ENCODE data around the gene CAMTA1.

The CAMTA1 gene

GRCh38 chr1:6909401-6909800 lies 124.1 kb downstream of the CAMTA1 start:
- H3K27ac ChIP-seq (ENCODE audit: low read depth, low read length) = no peak overlapping the region
- H3K4me3 ChIP-seq (ENCODE audit: low read depth, low read length) = no peak overlapping the region
- H3K9ac ChIP-seq (ENCODE audit: low read length) = no peak overlapping the region
- no peaks in the 10 kb centered on the region for H3K36me3 ChIP-seq (ENCODE audit: control insufficient read depth, insufficient read depth, low read length)
- H3K4me1 ChIP-seq (ENCODE audit: control insufficient read depth, insufficient read depth, low read length) = peaks cover 50% of the 10 kb centered on the region
- H3K27me3 ChIP-seq (ENCODE audit: control insufficient read depth, insufficient read depth, low read length) = no peaks in the 10 kb centered on the region
- H3K9me3 ChIP-seq (ENCODE audit: control insufficient read depth, insufficient read depth, low read depth, low read length) = no peaks in the 10 kb centered on the region; the same call in 1 of the 2 replicates

DNA sequence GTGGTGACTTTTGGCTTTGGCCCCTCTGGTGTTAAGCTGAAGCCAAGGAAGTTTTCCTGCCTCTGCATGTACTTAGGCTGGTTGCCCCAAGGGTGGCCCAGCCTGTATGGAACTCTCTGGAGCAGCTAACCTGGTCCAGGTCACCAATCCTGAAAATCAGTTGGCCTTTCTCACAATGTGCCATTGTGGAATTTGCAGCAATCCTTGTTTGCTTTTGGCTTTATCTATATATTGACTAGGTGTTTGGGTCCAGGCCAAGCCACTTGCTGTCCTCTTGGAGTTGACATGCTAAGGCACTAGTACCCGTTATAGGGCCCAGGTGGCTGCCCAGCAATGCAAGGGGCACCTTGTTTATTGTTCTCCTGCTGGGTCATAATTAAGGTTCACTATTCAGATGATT lies 124.6 kb downstream of the CAMTA1 start:
- Histone ChIP-seq H3K27me3 (ENCODE audit: control insufficient read depth, insufficient read depth, low read length) (no peaks in the 10 kb centered on the region), H3K9me3 (ENCODE audit: control insufficient read depth, insufficient read depth, low read depth, low read length) (no peaks in the 10 kb centered on the region; the same call in 1 of the 2 replicates), H3K4me1 (ENCODE audit: control insufficient read depth, insufficient read depth, low read length) (peaks cover 50% of the 10 kb centered on the region), H3K9ac (ENCODE audit: low read length) (no peak overlapping the region), H3K4me3 (ENCODE audit: low read depth, low read length) (no peak overlapping the region), H3K27ac (ENCODE audit: low read depth, low read length) (no peak overlapping the region), H3K36me3 (ENCODE audit: control insufficient read depth, insufficient read depth, low read length) (no peaks in the 10 kb centered on the region)

DNA sequence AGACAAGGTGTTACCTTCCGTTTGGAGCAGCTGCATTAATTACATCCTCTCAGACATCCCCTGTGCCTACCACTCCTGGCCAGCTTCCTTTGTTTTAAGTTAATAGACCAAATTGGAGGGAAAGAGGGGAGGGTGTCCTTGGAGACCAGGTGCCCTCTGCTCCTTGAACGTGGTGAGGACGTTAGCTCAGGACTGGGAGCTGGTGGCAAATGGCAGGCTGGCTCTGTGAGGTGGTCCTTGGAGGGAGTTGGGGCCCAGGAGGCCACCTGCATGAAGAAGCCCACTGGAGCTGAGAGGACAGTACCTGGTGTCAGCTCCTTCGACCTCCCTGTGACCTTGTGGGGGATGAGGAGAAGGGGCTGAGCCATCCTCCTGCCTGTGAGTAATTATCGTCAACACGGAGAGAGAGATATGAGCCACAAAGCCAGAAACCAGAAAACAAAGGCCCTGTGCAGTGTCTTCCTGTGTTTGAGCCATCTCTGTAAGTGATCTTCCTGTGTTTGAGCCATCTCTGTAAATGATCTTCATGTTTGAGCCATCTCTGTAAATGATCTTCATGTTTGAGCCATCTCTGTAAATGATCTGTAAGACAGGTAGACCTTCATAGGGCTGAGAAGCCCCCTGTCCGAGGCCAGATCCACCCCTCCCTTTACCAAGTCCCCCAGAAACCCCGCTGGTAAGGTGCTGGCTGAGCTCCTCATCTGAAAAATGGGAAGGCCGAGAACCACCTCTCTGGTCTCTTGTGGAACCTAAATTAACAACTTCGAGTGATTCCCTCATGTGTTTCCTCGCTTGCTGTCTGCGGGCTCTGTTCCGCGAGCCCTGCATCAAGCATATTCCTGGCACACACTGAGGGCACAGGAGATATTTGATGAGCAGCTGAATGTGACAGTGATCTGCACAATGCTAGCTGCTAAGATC lies 126.0 kb downstream of the CAMTA1 start:
- H3K36me3 ChIP-seq (ENCODE audit: control insufficient read depth, insufficient read depth, low read length) = no peaks in the 10 kb centered on the region
- H3K9me3 ChIP-seq (ENCODE audit: control insufficient read depth, insufficient read depth, low read depth, low read length) = no peaks in the 10 kb centered on the region; the same call in 1 of the 2 replicates
- H3K4me3 ChIP-seq (ENCODE audit: low read depth, low read length) = no peak overlapping the region
- H3K4me1 ChIP-seq (ENCODE audit: control insufficient read depth, insufficient read depth, low read length) = peaks cover 44% of the 10 kb centered on the region
- no peak overlapping the region for H3K27ac ChIP-seq (ENCODE audit: low read depth, low read length)
- H3K27me3 ChIP-seq (ENCODE audit: control insufficient read depth, insufficient read depth, low read length) = no peaks in the 10 kb centered on the region
- H3K9ac ChIP-seq (ENCODE audit: low read length) = no peak overlapping the region

- Histone ChIP-seq H3K4me3 (ENCODE audit: low read depth, low read length) (no peak overlapping the region), H3K9me3 (ENCODE audit: control insufficient read depth, insufficient read depth, low read depth, low read length) (no peaks in the 10 kb centered on the region; the same call in 1 of the 2 replicates)
Measured at GRCh38 chr1:6911974-6912373, 126.7 kb downstream of the CAMTA1 start.

GRCh38 chr1:6912518-6912917 lies 127.3 kb downstream of the CAMTA1 start:
- Histone ChIP-seq H3K27me3 (ENCODE audit: control insufficient read depth, insufficient read depth, low read length) (no peaks in the 10 kb centered on the region), H3K36me3 (ENCODE audit: control insufficient read depth, insufficient read depth, low read length) (no peaks in the 10 kb centered on the region), H3K4me1 (ENCODE audit: control insufficient read depth, insufficient read depth, low read length) (peaks cover 32% of the 10 kb centered on the region), H3K9me3 (ENCODE audit: control insufficient read depth, insufficient read depth, low read depth, low read length) (no peaks in the 10 kb centered on the region; the same call in 1 of the 2 replicates), H3K4me3 (ENCODE audit: low read depth, low read length) (no peak overlapping the region), H3K9ac (ENCODE audit: low read length) (no peak overlapping the region), H3K27ac (ENCODE audit: low read depth, low read length) (no peak overlapping the region)

More at GRCh38 chr1:6911974-6912373, 126.7 kb downstream of the CAMTA1 start:
- Histone ChIP-seq H3K27ac (ENCODE audit: low read depth, low read length) (no peak overlapping the region), H3K4me1 (ENCODE audit: control insufficient read depth, insufficient read depth, low read length) (peaks cover 37% of the 10 kb centered on the region), H3K9ac (ENCODE audit: low read length) (no peak overlapping the region), H3K36me3 (ENCODE audit: control insufficient read depth, insufficient read depth, low read length) (no peaks in the 10 kb centered on the region), H3K27me3 (ENCODE audit: control insufficient read depth, insufficient read depth, low read length) (no peaks in the 10 kb centered on the region)

DNA sequence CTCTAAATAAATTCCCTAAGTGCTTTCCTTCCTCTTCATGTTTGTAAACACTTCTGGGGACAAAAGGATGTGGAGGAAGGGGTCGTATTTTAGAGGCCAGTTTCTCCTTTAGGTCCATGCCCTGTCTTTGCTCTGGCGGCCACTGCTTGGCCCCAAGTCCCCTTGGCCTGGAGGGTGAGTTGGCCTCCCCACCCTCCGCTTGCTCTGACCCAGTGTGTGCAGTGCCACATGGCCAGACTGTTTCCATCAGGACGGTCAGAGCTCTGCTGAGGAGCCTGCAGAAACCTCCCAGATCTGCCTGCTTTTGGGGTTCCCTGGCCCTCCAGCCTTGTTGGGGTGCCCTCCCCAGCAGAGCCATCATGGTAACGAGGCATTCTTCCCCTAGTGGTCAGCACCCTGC lies 127.8 kb downstream of the CAMTA1 start:
- no peaks in the 10 kb centered on the region; the same call in 1 of the 2 replicates for H3K9me3 ChIP-seq (ENCODE audit: control insufficient read depth, insufficient read depth, low read depth, low read length)
- H3K4me1 ChIP-seq (ENCODE audit: control insufficient read depth, insufficient read depth, low read length) = peaks cover 29% of the 10 kb centered on the region
- no peak overlapping the region for H3K27ac ChIP-seq (ENCODE audit: low read depth, low read length)
- H3K4me3 ChIP-seq (ENCODE audit: low read depth, low read length) = no peak overlapping the region
- no peak overlapping the region for H3K9ac ChIP-seq (ENCODE audit: low read length)
- H3K27me3 ChIP-seq (ENCODE audit: control insufficient read depth, insufficient read depth, low read length) = no peaks in the 10 kb centered on the region
- no peaks in the 10 kb centered on the region for H3K36me3 ChIP-seq (ENCODE audit: control insufficient read depth, insufficient read depth, low read length)

- no peak overlapping the region for H3K9ac ChIP-seq (ENCODE audit: low read length)
Measured at GRCh38 chr1:6914706-6915105, 129.5 kb downstream of the CAMTA1 start.

GRCh38 chr1:6915999-6916565 lies 130.8 kb downstream of the CAMTA1 start:
- H3K36me3 ChIP-seq (ENCODE audit: control insufficient read depth, insufficient read depth, low read length) = no peaks in the 10 kb centered on the region
- H3K9me3 ChIP-seq (ENCODE audit: control insufficient read depth, insufficient read depth, low read depth, low read length) = peaks cover 11% of the 10 kb centered on the region
- no peaks in the 10 kb centered on the region for H3K27me3 ChIP-seq (ENCODE audit: control insufficient read depth, insufficient read depth, low read length)
- no peak overlapping the region for H3K4me3 ChIP-seq (ENCODE audit: low read depth, low read length)
- no peak overlapping the region for H3K9ac ChIP-seq (ENCODE audit: low read length)
- H3K4me1 ChIP-seq (ENCODE audit: control insufficient read depth, insufficient read depth, low read length) = peaks cover 20% of the 10 kb centered on the region
- H3K27ac ChIP-seq (ENCODE audit: low read depth, low read length) = no peak overlapping the region

More at GRCh38 chr1:6914706-6915105, 129.5 kb downstream of the CAMTA1 start:
- no peaks in the 10 kb centered on the region for H3K36me3 ChIP-seq (ENCODE audit: control insufficient read depth, insufficient read depth, low read length)
- H3K4me1 ChIP-seq (ENCODE audit: control insufficient read depth, insufficient read depth, low read length) = peaks cover 27% of the 10 kb centered on the region
- no peaks in the 10 kb centered on the region for H3K27me3 ChIP-seq (ENCODE audit: control insufficient read depth, insufficient read depth, low read length)
- no peak overlapping the region for H3K27ac ChIP-seq (ENCODE audit: low read depth, low read length)
- H3K4me3 ChIP-seq (ENCODE audit: low read depth, low read length) = no peak overlapping the region
- peaks cover 3% of the 10 kb centered on the region; the same call in 1 of the 2 replicates for H3K9me3 ChIP-seq (ENCODE audit: control insufficient read depth, insufficient read depth, low read depth, low read length)

GRCh38 chr1:6917067-6917466 lies 131.8 kb downstream of the CAMTA1 start:
- no peaks in the 10 kb centered on the region for H3K36me3 ChIP-seq (ENCODE audit: control insufficient read depth, insufficient read depth, low read length)
- H3K4me1 ChIP-seq (ENCODE audit: control insufficient read depth, insufficient read depth, low read length) = peaks cover 10% of the 10 kb centered on the region
- H3K9ac ChIP-seq (ENCODE audit: low read length) = no peak overlapping the region
- H3K9me3 ChIP-seq (ENCODE audit: control insufficient read depth, insufficient read depth, low read depth, low read length) = peaks cover 17% of the 10 kb centered on the region
- H3K4me3 ChIP-seq (ENCODE audit: low read depth, low read length) = no peak overlapping the region
- no peaks in the 10 kb centered on the region for H3K27me3 ChIP-seq (ENCODE audit: control insufficient read depth, insufficient read depth, low read length)
- H3K27ac ChIP-seq (ENCODE audit: low read depth, low read length) = no peak overlapping the region

- H3K27me3 ChIP-seq (ENCODE audit: control insufficient read depth, insufficient read depth, low read length) = no peaks in the 10 kb centered on the region
- H3K9ac ChIP-seq (ENCODE audit: low read length) = no peak overlapping the region
- no peaks in the 10 kb centered on the region for H3K36me3 ChIP-seq (ENCODE audit: control insufficient read depth, insufficient read depth, low read length)
- no peak overlapping the region for H3K4me3 ChIP-seq (ENCODE audit: low read depth, low read length)
- no peak overlapping the region for H3K27ac ChIP-seq (ENCODE audit: low read depth, low read length)
- peaks cover 17% of the 10 kb centered on the region for H3K9me3 ChIP-seq (ENCODE audit: control insufficient read depth, insufficient read depth, low read depth, low read length)
- H3K4me1 ChIP-seq (ENCODE audit: control insufficient read depth, insufficient read depth, low read length) = no peaks in the 10 kb centered on the region
Measured at GRCh38 chr1:6918186-6918924, 133.1 kb downstream of the CAMTA1 start.
